ENCODE results near the gene FBXL7. TPM values are rescaled to one million over a fixed set of nuclear protein-coding genes. Genes with fewer than 3 reads are reported as not detected.

The FBXL7 gene
- total and polyA plus RNA-seq, 2 experiments from 2014 or later = 4.5 to 15.2 TPM

DNA sequence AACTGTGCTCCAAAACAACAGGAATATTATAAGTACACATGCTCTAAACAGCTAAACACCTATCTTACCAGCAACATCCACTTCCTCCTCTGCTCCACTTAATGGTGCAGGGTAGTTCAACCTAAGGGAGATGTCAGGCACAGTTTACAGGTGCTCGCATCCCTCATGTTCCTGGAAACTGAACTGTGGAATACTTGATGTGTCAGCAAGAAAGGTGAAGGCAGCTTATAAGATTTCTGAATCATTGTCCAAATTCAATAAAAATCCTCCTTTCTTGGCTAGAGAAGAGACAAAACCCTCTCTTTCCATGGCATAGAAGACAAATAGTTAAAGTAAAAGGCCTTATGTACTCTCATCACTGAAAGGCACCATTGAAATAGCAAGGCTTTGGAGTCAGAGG, 272.2 kb downstream of the FBXL7 start (continued):
- TF ChIP-seq, protein P1, sequence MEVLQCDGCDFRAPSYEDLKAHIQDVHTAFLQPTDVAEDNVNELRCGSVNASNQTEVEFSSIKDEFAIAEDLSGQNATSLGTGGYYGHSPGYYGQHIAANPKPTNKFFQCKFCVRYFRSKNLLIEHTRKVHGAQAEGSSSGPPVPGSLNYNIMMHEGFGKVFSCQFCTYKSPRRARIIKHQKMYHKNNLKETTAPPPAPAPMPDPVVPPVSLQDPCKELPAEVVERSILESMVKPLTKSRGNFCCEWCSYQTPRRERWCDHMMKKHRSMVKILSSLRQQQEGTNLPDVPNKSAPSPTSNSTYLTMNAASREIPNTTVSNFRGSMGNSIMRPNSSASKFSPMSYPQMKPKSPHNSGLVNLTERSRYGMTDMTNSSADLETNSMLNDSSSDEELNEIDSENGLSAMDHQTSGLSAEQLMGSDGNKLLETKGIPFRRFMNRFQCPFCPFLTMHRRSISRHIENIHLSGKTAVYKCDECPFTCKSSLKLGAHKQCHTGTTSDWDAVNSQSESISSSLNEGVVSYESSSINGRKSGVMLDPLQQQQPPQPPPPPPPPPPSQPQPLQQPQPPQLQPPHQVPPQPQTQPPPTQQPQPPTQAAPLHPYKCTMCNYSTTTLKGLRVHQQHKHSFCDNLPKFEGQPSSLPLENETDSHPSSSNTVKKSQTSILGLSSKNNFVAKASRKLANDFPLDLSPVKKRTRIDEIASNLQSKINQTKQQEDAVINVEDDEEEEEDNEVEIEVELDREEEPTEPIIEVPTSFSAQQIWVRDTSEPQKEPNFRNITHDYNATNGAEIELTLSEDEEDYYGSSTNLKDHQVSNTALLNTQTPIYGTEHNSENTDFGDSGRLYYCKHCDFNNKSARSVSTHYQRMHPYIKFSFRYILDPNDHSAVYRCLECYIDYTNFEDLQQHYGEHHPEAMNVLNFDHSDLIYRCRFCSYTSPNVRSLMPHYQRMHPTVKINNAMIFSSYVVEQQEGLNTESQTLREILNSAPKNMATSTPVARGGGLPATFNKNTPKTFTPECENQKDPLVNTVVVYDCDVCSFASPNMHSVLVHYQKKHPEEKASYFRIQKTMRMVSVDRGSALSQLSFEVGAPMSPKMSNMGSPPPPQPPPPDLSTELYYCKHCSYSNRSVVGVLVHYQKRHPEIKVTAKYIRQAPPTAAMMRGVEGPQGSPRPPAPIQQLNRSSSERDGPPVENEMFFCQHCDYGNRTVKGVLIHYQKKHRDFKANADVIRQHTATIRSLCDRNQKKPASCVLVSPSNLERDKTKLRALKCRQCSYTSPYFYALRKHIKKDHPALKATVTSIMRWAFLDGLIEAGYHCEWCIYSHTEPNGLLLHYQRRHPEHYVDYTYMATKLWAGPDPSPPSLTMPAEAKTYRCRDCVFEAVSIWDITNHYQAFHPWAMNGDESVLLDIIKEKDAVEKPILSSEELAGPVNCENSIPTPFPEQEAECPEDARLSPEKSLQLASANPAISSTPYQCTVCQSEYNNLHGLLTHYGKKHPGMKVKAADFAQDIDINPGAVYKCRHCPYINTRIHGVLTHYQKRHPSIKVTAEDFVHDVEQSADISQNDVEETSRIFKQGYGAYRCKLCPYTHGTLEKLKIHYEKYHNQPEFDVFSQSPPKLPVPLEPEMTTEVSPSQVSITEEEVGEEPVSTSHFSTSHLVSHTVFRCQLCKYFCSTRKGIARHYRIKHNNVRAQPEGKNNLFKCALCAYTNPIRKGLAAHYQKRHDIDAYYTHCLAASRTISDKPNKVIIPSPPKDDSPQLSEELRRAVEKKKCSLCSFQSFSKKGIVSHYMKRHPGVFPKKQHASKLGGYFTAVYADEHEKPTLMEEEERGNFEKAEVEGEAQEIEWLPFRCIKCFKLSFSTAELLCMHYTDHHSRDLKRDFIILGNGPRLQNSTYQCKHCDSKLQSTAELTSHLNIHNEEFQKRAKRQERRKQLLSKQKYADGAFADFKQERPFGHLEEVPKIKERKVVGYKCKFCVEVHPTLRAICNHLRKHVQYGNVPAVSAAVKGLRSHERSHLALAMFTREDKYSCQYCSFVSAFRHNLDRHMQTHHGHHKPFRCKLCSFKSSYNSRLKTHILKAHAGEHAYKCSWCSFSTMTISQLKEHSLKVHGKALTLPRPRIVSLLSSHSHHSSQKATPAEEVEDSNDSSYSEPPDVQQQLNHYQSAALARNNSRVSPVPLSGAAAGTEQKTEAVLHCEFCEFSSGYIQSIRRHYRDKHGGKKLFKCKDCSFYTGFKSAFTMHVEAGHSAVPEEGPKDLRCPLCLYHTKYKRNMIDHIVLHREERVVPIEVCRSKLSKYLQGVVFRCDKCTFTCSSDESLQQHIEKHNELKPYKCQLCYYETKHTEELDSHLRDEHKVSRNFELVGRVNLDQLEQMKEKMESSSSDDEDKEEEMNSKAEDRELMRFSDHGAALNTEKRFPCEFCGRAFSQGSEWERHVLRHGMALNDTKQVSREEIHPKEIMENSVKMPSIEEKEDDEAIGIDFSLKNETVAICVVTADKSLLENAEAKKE (CRISPR knock-in tag; IDR thresholded peaks at IDR 0.05) = no peak
- TF ChIP-seq EZH2phosphoT487 (IDR thresholded peaks at IDR 0.05; ENCODE audit: unreplicated experiment) = no peak
- TF ChIP-seq EZH2 (IDR thresholded peaks at IDR 0.05; ENCODE audit: low read depth, unreplicated experiment) = no peak
- no peak for TF ChIP-seq JUNB (IDR thresholded peaks at IDR 0.05; ENCODE audit: unreplicated experiment)
- TF ChIP-seq, protein P2, sequence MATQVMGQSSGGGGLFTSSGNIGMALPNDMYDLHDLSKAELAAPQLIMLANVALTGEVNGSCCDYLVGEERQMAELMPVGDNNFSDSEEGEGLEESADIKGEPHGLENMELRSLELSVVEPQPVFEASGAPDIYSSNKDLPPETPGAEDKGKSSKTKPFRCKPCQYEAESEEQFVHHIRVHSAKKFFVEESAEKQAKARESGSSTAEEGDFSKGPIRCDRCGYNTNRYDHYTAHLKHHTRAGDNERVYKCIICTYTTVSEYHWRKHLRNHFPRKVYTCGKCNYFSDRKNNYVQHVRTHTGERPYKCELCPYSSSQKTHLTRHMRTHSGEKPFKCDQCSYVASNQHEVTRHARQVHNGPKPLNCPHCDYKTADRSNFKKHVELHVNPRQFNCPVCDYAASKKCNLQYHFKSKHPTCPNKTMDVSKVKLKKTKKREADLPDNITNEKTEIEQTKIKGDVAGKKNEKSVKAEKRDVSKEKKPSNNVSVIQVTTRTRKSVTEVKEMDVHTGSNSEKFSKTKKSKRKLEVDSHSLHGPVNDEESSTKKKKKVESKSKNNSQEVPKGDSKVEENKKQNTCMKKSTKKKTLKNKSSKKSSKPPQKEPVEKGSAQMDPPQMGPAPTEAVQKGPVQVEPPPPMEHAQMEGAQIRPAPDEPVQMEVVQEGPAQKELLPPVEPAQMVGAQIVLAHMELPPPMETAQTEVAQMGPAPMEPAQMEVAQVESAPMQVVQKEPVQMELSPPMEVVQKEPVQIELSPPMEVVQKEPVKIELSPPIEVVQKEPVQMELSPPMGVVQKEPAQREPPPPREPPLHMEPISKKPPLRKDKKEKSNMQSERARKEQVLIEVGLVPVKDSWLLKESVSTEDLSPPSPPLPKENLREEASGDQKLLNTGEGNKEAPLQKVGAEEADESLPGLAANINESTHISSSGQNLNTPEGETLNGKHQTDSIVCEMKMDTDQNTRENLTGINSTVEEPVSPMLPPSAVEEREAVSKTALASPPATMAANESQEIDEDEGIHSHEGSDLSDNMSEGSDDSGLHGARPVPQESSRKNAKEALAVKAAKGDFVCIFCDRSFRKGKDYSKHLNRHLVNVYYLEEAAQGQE (IDR thresholded peaks at IDR 0.05; ENCODE audit: unreplicated experiment) = no peak
- no peak for TF ChIP-seq STAT1 (IDR thresholded peaks at IDR 0.05; ENCODE audit: unreplicated experiment)
- no peak for TF ChIP-seq ZNF114 (CRISPR knock-in tag; IDR thresholded peaks at IDR 0.05)
- TF ChIP-seq POLR2AphosphoS5 (IDR thresholded peaks at IDR 0.05; ENCODE audit: low read depth) = no peak
